HL-60 (cell line): ENCODE measurements around the gene PPL.

Experiments used
- GABPA ChIP-seq: IDR thresholded peaks from 2 replicates; pipeline ENCODE4 v1.6.1; 2012; ENCODE audit warnings: low read depth
- TF ChIP-seq, protein P1 (sequence below): IDR thresholded peaks from one replicate; pipeline ENCODE4 v1.5.1; 2011; ENCODE audit warnings: low read length, control low read depth, inconsistent platforms; ENCODE audit not compliant: insufficient read depth
- TF ChIP-seq, protein P2 (sequence below): IDR thresholded peaks from 2 replicates; pipeline ENCODE4 v1.6.1; 2012; ENCODE audit warnings: low read depth; ENCODE audit not compliant: insufficient replicate concordance

DNA sequence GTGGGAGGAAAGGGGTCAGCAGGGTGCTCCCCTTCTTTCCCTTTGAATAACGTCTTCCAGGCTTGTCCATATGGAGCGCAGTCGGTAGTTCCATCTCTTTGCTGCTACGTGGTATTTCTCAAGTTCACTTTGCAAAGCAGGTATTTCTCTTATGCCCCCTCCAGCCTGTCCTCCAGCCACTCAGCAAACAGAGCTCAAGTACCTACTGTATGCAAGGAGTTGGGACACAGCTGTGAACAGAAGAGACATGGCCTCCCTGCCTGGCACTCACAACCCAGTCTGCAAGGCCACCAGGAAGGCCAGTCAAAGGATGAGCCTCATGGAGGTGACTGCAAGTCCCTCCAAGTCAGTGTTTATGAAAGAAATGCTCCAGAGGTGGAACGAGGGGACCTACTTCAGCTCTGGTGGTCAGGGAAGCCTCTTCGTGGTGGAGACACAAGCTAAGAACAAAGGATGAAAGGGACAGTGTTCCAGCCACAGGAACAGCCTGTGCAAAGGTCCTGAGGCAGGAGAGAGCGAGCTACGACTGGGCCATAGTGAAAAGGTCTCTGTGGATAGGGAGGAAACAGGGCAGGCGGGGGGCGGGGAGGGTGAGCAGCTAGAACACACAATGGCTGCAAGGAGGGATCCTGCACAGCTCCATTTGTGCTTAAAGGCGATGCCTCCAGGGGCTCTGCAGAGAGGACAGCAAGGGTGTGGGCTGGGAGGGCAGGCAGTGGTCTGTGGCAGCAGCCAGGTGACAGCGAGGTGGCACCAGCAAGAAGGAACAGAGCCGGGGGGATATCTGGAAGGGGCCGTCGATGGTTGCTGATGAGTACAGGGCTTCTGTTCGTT lies 32.6 kb downstream of the PPL start:
- TF ChIP-seq, protein P1, sequence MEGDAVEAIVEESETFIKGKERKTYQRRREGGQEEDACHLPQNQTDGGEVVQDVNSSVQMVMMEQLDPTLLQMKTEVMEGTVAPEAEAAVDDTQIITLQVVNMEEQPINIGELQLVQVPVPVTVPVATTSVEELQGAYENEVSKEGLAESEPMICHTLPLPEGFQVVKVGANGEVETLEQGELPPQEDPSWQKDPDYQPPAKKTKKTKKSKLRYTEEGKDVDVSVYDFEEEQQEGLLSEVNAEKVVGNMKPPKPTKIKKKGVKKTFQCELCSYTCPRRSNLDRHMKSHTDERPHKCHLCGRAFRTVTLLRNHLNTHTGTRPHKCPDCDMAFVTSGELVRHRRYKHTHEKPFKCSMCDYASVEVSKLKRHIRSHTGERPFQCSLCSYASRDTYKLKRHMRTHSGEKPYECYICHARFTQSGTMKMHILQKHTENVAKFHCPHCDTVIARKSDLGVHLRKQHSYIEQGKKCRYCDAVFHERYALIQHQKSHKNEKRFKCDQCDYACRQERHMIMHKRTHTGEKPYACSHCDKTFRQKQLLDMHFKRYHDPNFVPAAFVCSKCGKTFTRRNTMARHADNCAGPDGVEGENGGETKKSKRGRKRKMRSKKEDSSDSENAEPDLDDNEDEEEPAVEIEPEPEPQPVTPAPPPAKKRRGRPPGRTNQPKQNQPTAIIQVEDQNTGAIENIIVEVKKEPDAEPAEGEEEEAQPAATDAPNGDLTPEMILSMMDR = no peak
- TF ChIP-seq GABPA = no peak
- TF ChIP-seq, protein P2, sequence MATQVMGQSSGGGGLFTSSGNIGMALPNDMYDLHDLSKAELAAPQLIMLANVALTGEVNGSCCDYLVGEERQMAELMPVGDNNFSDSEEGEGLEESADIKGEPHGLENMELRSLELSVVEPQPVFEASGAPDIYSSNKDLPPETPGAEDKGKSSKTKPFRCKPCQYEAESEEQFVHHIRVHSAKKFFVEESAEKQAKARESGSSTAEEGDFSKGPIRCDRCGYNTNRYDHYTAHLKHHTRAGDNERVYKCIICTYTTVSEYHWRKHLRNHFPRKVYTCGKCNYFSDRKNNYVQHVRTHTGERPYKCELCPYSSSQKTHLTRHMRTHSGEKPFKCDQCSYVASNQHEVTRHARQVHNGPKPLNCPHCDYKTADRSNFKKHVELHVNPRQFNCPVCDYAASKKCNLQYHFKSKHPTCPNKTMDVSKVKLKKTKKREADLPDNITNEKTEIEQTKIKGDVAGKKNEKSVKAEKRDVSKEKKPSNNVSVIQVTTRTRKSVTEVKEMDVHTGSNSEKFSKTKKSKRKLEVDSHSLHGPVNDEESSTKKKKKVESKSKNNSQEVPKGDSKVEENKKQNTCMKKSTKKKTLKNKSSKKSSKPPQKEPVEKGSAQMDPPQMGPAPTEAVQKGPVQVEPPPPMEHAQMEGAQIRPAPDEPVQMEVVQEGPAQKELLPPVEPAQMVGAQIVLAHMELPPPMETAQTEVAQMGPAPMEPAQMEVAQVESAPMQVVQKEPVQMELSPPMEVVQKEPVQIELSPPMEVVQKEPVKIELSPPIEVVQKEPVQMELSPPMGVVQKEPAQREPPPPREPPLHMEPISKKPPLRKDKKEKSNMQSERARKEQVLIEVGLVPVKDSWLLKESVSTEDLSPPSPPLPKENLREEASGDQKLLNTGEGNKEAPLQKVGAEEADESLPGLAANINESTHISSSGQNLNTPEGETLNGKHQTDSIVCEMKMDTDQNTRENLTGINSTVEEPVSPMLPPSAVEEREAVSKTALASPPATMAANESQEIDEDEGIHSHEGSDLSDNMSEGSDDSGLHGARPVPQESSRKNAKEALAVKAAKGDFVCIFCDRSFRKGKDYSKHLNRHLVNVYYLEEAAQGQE = no peak
